T-helper 1 cell treated with Interleukin-12 subunit alpha and Interleukin-12 subunit beta and Interleukin-4 antibody, amounts not matched to agents 30 ng/mL and 1 ng/mL, for 36 hours (primary cell): ENCODE data around the gene ZRANB1. TPM values are rescaled to one million over a fixed set of nuclear protein-coding genes. Genes with fewer than 3 reads are reported as not detected.
"Not testable (repeated sequence)": the region's sequence is repeated elsewhere in the genome, so short reads cannot be mapped to it uniquely, and the experiment has no call there.

Experiments
- intact Hi-C: fragments of 100-400 bp; cut with micrococcal nuclease; formaldehyde crosslinking; loops from one replicate; pipeline ENCODE4 v1.15.1; 2024
- total RNA-seq: library from RNA; stranded (reverse); gene quantifications from 2 replicates; pipeline ENCODE4 v1.2.3, GENCODE V29; 2022

ZRANB1 gene
- total RNA-seq, 1 donor from 2014 or later = 13.3 TPM

GRCh38 chr10:124962421-124962820 lies 20.5 kb downstream of the ZRANB1 start:
- intact Hi-C loops = no loop called here

GRCh38 chr10:124963866-124964720 lies 22.2 kb downstream of the ZRANB1 start:
- intact Hi-C loops = no loop called here

GRCh38 chr10:124966008-124966407 lies 24.1 kb downstream of the ZRANB1 start:
- intact Hi-C loops = no loop called here

- intact Hi-C loops = no loop called here
Observed at GRCh38 chr10:124967255-124967654, 25.3 kb downstream of the ZRANB1 start.

GRCh38 chr10:124971276-124971675 lies 29.4 kb downstream of the ZRANB1 start:
- intact Hi-C loops = no loop called here

GRCh38 chr10:124972637-124973036 lies 30.7 kb downstream of the ZRANB1 start:
- intact Hi-C loops = no loop called here

GRCh38 chr10:124974131-124974530 lies 32.2 kb downstream of the ZRANB1 start:
- intact Hi-C loops = no loop called here

- intact Hi-C loops = no loop called here
Observed at GRCh38 chr10:124975977-124976514, 34.1 kb downstream of the ZRANB1 start.

- intact Hi-C loops = no loop called here
Observed at GRCh38 chr10:124977161-124977560, 35.2 kb downstream of the ZRANB1 start.

GRCh38 chr10:124977648-124978375 lies 35.9 kb downstream of the ZRANB1 start:
- intact Hi-C loops = no loop called here

- intact Hi-C loops = no loop called here
Observed at GRCh38 chr10:124978376-124978725, 36.4 kb downstream of the ZRANB1 start.

GRCh38 chr10:124983321-124983720 lies 41.4 kb downstream of the ZRANB1 start:
- intact Hi-C loops = no loop called here

GRCh38 chr10:124984376-124984775 lies 42.5 kb downstream of the ZRANB1 start:
- intact Hi-C loops = no loop called here

- intact Hi-C loops = no loop called here
Observed at GRCh38 chr10:124985162-124985561, 43.2 kb downstream of the ZRANB1 start.

GRCh38 chr10:124987788-124988187 lies 45.9 kb downstream of the ZRANB1 start:
- intact Hi-C loops = no loop called here

GRCh38 chr10:124988753-124989152 lies 46.8 kb downstream of the ZRANB1 start:
- intact Hi-C loops = not testable (repeated sequence)

GRCh38 chr10:124989526-124989925 lies 47.6 kb downstream of the ZRANB1 start:
- intact Hi-C loops = no loop called here

- intact Hi-C loops = no loop called here
Observed at GRCh38 chr10:124990671-124991625, 49.0 kb downstream of the ZRANB1 start.

- intact Hi-C loops = loop anchor here (1.0 kb wide), 1 partner anchor 69 kb away; no protein-coding TSS in a partner anchor
Observed at GRCh38 chr10:124991835-124992234, 49.9 kb downstream of the ZRANB1 start.

GRCh38 chr10:124992462-124993344 lies 50.8 kb downstream of the ZRANB1 start:
- intact Hi-C loops = loop anchor here (1.0 kb wide), 1 partner anchor 69 kb away; no protein-coding TSS in a partner anchor
